NCI-H128 (cell line): ENCODE measurements around the gene HILPDA.
"Not testable (repeated sequence)": the region's sequence is repeated elsewhere in the genome, so short reads cannot be mapped to it uniquely, and the experiment has no call there.

Experiments
- DNase-seq: peaks from one replicate; lab custom pipeline; 2025; ENCODE audit not compliant: unreplicated experiment; lab: John Stamatoyannopoulos, UW

Gene HILPDA

GRCh38 chr7:128462460-128462859, 6.8 kb downstream of the HILPDA start:
- no peak for DNase-seq

GRCh38 chr7:128463345-128463744, 7.7 kb downstream of the HILPDA start:
- DNase-seq: not testable (repeated sequence)

DNA sequence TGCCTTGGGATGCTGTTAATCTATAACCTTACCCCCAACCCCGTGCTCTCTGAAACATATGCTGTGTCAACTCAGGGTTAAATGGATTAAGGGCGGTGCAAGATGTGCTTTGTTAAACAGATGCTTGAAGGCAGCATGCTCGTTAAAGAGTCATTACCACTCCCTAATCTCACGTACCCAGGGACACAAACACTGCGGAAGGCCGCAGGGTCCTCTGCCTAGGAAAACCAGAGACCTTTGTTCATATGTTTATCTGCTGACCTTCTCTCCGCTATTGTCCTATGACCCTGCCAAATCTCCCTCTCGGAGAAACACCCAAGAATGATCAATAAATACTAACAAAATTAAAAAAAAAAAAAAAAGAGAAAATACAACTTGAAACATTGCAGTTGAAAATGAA, 8.3 kb downstream of the HILPDA start:
- not testable (repeated sequence) for DNase-seq

- DNase-seq: not testable (repeated sequence)
Measured at GRCh38 chr7:128466871-128467270, 11.2 kb downstream of the HILPDA start.

DNA sequence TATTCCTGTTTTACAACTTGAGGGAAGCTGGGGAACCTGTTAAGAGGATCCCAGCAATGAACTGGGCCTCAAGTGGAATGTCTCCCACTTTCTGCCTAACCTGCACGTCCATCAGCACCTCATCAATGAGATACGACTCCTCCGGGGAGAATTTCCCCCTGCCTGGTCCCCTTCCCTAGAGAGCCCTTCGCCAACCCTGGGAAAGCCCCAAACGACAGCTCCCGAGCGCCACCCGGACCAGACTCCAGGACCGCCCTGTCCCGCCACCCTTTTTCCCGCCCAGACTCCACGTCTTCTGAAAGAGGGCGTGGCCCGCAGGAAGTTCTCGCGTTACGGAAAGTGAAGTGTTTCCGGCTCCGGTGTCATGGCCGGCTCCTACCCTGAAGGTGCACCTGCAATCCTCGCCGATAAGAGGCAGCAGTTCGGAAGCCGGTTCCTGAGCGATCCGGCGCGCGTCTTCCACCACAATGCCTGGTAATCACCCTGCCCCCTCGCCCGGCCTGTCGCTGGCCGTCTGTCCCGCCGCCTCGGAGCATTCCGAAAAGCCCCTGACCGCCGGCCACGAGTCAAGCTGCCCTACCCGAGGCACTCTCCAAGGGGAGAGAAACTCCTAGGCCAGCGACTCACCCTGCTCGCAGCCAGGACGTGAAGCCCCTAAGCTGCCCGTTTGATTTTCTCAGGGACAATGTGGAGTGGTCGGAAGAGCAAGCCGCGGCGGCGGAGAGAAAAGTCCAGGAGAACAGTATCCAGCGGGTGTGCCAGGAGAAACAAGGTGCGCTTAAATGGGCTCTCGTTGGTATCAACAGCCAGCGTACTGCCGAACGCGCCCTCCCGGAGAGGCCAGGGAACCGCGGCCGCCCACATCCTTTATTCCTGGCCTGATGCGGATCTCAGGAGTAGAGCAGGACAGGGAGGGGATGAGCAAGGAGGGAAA, 21.0 kb downstream of the HILPDA start, which contains the start of gene METTL2B:
Gene METTL2B (plus strand): TSS at position 347 of the 934 bp plus-strand sequence. CDS start 18 bp downstream, at position 365.
- peak; percentile 94 for DNase-seq

DNA sequence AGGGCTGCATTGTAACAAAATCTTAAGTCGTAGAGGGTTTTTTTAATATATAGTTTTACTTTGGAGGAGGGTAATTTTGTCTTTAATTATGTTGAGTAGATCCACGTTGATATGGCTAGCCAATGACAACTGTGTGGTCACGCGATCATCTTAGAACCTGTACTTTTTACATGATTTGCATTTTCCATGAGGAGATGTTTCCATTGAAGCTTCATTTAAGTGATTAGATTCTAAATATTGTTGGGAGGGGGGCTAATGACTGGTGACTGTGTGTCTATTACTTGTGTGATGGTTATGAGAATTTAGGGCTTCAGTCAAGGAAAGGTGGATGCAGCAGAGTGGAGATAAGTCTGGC, 21.6 kb downstream of the HILPDA start:
- not testable (repeated sequence) for DNase-seq

DNA sequence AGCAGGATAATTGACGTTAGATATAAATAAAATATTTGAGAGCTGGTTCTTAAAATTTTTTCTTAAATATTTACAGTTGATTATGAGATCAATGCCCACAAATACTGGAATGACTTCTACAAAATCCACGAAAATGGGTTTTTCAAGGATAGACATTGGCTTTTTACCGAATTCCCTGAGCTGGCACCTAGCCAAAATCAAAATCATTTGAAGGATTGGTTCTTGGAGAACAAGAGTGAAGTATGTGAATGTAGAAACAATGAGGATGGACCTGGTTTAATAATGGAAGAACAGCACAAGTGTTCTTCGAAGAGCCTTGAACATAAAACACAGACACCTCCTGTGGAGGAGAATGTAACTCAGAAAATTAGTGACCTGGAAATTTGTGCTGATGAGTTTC, 23.4 kb downstream of the HILPDA start:
- DNase-seq: not testable (repeated sequence)

GRCh38 chr7:128488134-128488533, 32.5 kb downstream of the HILPDA start:
- DNase-seq: not testable (repeated sequence)

DNA sequence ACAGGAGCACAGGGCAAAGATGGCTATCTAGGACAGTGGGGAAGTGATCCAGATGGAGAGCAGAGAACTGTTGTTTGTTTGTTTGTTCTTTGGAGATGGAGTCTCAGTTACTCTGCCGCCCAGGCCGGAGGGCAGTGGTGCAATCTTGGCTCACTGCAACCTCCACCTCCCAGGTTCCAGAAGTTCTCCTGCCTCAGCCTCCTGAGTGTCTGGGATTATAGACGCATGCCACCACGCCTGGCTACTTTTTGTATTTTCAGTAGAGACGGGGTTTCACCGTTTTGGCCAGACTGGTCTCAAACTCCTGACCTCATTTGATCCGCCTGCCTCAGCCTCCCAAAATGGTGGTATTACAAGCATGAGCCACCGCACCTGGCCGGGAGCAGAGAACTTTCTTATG, 41.7 kb downstream of the HILPDA start:
- no peak for DNase-seq

DNA sequence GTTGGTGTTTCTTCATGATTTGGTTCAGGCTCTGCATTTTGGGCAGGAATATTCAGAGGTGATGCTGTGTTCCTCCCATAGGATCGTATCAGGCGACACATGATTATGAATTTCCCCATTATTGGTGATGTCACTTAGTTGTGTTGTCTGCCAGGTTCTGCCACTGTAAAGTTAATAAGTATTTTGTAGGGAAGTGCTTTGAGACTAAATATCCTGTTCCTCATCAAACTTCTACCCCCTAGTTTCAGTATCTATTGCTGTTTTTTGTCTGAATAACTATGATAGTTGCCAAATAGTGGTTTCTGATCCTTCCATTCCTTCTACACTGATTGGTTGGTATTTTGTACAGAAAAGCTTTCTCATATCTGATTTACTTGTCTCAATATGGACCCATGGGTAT, 49.7 kb downstream of the HILPDA start:
- DNase-seq: not testable (repeated sequence)

DNA sequence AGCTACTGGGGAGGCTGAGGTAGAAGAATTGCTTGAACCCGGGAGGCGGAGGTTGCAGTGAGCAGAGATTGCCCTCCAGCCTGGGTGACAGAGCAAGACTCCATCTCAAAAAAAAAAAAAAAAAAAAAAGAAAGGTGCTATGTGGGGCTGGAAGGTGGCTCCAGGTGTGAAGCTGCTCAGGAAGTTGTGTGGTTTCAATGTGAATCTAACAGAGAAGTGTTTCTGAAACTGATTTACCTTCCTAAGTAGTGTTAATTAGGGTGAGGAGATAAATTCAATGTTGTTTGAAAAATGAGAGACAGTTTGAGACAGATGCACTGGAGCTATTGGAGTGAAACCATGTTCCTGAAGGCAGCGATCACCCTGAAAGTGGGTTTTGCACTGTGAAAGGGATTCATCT, 51.1 kb downstream of the HILPDA start:
- DNase-seq: not testable (repeated sequence)

DNA sequence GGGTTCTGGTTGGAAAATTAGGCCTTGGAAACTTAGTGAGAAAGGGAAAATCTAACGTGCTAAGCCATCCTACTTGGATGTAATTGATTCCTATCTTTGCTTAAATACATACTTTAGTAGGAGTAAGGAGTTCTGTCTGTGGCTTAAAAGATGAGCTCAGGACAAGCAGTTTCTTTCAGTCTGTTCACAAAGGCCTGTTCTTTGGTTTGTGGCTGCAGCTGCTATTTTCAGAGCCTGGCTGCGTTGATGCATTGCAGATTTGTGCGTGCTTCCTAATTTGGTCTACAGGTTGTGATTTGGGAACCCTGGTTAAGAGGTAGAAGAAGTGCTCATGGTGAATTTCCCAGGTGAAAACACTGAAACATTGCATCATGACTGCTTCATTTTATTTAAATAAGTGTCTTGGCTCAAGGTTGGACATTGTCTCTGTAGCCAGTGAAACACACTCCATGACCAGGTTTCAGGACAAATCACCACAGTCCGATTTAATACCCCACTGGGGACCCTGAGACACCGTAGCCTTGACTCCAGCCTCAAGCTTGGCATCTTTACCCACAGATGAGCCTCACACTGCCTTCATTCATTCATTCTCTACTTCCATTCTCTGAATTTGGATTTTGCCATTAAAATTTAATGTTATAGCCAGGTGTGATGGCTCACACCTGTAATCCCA, 51.8 kb downstream of the HILPDA start:
- DNase-seq: not testable (repeated sequence)
